GM19035 (cell line): ENCODE data around the gene ZDHHC14.
"Not testable (repeated sequence)": the region's sequence is repeated elsewhere in the genome, so short reads cannot be mapped to it uniquely, and the experiment has no call there.

ENCODE experiments used
- ATAC-seq: cut with Tn5 transposase; IDR thresholded peaks from one replicate; pipeline ENCODE4 v1.9.1; 2021; ENCODE audit not compliant: unreplicated experiment

The ZDHHC14 gene

DNA sequence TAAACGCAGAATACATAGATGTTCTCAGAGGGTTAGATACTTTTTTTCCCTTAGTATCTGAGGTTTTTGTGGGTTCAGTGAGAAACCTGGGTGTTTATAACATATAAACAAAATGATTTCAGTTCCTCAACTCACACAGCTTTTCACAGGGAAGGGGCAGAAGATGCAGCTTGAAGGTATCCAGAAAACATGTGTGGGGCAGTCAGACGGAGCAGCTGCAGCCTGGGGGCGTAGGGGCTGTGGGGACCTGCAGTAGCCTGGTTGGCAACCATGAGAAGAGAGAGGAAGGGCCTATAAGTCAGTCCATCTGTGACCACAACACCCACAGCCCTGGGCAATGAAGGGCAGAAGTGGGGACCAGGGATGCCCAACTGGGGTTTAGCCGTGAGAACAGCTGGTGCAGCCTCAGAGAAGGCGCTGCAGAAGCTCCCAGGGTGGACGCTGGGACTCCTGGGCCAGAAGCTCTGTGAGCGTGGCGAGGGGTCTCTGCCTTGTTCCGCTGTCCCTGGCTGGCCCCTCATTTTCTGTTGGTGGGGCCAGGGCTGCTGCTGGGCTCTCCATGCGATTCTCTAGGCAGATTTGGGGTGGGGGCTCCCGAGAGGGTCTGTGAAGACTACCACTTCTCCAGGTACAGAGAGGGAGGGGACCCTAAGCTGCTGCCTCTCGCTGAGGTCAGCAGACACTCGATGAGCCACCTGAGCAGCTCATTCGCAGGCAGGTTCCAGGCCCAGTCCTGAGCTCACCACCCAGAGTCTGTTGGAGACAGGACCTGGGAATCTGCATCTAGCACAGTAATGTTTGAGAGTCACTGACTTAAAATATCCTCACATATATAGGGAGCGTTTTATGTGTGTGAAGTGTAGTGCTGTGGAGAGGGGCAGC, 181.2 kb downstream of the ZDHHC14 start:
- peak; percentile 44 for ATAC-seq

DNA sequence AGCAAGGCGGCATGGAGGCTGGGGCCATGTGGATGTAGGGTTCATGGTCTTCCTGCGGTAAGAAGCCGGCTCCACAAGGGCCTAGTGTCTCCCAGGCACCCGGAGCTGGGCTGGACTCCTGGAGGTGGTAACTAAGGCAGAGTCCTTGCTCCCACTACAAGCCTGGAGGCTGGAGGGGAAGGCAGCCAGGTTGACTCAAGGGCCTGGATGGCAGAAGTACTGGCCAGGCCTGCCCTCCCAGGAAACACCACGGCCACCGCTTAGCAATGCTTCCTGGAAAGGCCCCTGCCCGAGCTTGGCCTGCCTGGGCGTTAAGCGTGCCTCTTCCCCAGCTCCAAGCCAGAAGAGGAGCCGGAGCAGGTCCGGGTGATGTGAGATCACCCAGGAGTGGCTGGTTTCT, 182.0 kb downstream of the ZDHHC14 start:
- no peak for ATAC-seq

DNA sequence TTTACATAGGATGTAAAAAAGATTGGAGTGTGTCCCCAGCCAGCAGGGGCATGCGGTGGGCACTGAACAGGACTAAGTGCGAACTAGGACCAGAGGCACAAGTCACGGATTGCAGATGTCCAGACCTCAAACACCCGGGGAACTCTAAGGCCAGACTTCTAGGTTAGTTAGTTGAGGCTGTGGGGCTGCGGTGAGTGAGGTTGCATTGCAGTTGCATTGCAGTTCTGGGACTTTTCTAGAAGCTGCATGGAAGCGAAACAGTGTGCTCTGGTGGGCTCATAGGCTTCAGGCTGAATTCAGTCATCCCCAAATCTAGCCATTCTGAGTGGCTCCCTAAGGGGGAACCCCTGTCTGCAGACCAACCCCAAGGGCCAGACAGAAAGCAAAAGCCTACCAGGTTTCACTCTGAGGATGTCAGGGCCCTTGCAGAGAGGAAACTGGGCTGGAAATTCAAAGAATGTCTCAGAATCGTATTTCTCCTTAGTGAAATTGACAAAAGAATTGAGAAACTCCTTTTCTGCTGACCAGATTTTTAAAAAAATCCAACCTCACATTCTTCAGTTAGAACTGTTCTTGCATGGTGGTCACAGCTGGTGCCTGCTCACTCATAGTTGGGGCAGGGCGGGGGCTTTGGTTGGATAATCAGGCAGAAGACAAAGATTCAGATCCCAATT, 182.8 kb downstream of the ZDHHC14 start:
- ATAC-seq, result peak; percentile 65

- no peak for ATAC-seq
Observed at GRCh38 chr6:157568702-157569101, 187.7 kb downstream of the ZDHHC14 start.

GRCh38 chr6:157569543-157569942, 188.6 kb downstream of the ZDHHC14 start:
- peak; percentile 51 for ATAC-seq

- ATAC-seq, result no peak
Observed at GRCh38 chr6:157570104-157570503, 189.1 kb downstream of the ZDHHC14 start.

GRCh38 chr6:157570752-157571151, 189.8 kb downstream of the ZDHHC14 start:
- ATAC-seq, result no peak

GRCh38 chr6:157571269-157571668, 190.3 kb downstream of the ZDHHC14 start:
- ATAC-seq, result peak; percentile 56

- ATAC-seq, result no peak
Observed at GRCh38 chr6:157571950-157572349, 191.0 kb downstream of the ZDHHC14 start.

DNA sequence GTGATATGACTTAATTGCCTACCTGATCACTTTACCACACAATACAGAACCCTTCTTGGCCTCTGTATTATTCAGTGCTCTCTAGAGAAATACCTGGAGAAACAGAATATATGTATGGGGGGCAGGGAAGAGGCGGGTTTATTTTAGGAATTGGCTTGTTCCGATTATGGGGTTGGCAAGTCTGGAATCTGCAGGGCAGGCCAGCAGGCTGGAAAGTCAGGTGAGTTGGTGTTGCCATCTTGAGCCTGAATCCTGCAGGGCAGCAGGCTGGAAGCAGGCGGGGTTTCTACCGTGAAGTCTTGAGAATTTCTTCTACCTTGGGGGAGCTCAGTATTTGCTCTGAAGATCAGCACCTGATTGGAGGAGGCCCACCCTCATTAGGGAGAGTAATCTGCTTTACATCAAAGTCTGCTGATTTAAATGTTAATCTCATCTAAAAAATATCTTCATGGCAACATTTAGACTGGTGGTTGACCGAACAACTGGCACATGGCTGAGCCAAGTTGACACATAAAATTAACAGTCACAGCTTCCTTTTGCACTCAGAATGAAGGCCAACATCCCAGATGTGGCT, 193.9 kb downstream of the ZDHHC14 start:
- no peak for ATAC-seq

DNA sequence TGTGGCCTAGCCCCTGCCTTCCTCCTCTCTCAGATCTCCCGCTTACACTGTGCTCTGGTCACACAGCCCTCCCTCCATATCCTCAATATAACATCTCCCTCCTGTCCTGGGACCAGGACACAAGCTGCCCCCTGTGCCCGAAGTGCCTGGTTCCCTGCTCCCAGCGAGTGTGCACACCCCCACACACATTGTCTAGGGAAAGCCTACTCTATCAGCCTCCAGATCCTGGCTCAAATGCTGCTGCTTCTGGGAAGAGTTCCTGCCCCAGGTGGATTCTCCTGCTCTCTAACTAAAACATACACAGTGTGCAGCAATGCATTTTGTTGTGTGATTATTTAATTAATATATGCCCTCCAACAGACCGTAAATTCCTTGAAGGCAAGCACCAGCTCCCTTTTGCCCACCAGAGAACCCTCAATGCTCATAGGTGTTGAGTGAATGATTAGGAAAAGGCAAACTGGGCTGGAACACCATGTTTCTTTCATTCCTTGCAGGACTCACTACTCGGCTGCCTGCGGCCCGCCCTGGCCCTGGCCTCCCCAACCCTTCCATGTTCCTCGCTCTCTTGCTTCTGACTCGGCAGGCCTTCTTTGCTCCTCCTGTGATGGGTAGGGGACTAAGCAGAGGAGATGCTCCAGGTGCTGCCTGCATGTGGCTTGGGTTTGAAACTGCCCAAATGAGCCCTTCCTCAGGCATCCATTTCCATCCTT, 194.6 kb downstream of the ZDHHC14 start:
- no peak for ATAC-seq

GRCh38 chr6:157576991-157577390, 196.0 kb downstream of the ZDHHC14 start:
- ATAC-seq, result not testable (repeated sequence)

- ATAC-seq, result not testable (repeated sequence)
Observed at GRCh38 chr6:157578527-157578926, 197.5 kb downstream of the ZDHHC14 start.

DNA sequence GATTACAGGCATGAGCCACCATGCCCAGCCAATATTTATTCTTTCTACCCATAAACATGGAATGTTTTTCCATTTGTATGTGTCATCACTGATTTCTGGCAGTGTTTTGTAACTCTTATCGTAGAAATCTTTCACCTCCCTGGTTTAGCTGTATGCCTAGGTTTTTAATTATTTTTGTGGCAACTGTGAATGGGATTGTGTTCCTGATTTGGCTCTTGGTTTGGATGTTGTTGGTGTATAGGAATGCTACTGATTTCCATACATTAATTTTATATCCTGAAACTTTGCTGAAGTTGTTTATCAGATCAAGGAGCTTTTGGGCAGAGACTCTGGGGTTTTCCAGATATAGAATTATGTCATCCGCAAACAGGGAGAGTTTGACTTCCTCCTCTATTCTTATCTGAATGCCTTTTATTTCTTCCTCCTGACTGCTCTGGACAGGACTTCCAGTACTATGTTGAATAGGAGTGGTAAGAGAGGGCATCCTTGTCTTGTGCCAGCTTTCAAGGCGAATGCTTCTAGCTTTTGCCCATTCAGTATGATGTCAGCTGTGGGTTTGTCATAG, 198.6 kb downstream of the ZDHHC14 start:
- ATAC-seq, result no peak

DNA sequence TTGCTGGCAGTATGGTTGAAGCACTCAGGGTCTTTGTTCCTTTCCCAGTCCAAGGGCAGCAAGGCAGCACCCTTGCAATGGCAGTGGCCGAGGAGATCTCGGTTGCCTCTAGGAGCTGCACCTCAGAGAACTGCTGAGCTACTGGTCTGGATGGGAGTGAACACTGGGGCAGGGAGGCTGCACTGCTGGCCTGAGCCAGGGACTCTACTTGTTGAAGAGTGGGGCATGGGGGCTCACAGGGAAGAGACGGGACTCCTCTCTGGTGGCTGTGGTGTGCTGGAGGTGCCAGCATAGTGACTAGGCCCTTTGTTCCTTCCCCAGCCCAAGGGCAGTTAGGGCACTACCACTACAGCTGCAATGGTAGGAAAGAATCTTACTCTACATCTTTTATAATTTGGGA, 203.0 kb downstream of the ZDHHC14 start:
- no peak for ATAC-seq

DNA sequence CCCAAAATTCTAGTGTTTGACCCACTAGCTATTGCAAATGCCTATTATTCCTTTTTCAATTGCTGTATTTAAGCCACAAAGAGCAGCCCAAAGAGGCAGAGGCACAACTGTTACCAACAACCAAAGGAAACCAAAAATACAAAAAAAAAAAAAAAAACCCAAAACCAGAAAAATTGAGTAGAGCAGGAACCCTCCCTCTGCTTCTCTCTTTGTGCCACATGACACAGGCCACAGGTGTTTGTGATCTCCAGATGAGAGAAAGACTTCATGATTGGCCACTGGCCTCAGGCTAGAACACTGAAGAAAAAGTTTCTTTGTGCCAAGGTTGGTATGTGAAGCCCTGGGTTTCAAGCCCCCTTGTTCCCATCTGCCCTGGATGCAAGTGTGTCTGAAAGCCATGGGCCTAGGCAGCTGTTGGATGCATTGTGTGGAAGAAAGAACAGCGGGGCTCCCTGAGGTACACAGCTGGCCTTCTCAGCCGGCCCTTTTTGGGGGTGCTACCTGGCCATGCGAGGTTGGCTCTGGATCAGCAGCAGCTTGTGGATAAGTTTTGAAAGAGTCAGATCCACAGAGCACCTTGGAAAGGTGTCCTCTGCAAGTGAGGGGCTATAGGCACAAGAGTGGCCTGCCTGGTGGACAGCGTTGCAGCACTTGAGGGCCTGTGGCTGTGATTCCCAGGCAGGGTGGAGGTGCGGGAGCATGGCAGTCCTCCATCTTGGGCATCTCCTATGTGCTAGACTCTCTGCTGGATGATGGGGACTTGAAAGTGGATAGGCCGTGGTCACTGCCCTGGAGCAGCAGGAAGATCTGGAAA, 204.5 kb downstream of the ZDHHC14 start:
- no peak for ATAC-seq

DNA sequence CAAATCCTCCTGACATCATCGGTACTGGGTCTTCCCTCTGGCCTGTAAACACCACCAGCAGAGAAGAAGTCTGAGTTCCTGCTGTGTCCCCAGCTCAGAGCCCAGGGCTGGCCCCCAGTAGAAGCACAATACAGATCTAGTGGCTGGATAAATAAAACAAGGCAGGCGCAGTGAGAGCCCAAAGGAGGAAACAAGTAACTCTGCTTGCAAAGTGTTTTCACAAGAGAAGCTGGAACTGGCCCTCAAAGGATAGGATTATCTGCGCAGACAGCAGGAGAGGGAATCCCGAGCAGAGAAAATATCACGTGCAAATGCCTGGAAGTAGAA, 205.1 kb downstream of the ZDHHC14 start:
- no peak for ATAC-seq

- ATAC-seq, result no peak
Observed at GRCh38 chr6:157586476-157587126, 205.6 kb downstream of the ZDHHC14 start.

GRCh38 chr6:157587127-157587926, 206.3 kb downstream of the ZDHHC14 start:
- no peak for ATAC-seq
